Activated naive CD8-positive, alpha-beta T cell treated with anti-CD3 and anti-CD28 coated beads, Interleukin-2, amount 50 U/mL, for 24 hours (primary cell): ENCODE measurements around the gene C1GALT1C1L.
A peak's percentile ranks its signal among the peaks of the same experiment; 100 is the strongest.

Experiments
- ATAC-seq: fragments of 150-1000 bp; cut with Tn5 transposase; one replicate; pipeline ENCODE4 v1.10.0; 2021
- DNase-seq: peaks from one replicate; pipeline ENCODE4 v3.0.0; 2021
- H3K27ac Mint-ChIP-seq: one replicate; pipeline ENCODE4 v1.8.0; 2021; ENCODE audit warnings: mild to moderate bottlenecking, mixed read lengths
- H3K27me3 Mint-ChIP-seq: one replicate; pipeline ENCODE4 v1.8.0; 2021; ENCODE audit warnings: mixed read lengths
- H3K36me3 Mint-ChIP-seq: one replicate; pipeline ENCODE4 v1.8.0; 2021; ENCODE audit warnings: low read depth, mixed read lengths
- H3K4me1 Mint-ChIP-seq: one replicate; pipeline ENCODE4 v1.8.0; 2021; ENCODE audit warnings: mixed read lengths
- H3K4me3 Mint-ChIP-seq: one replicate; pipeline ENCODE4 v1.8.0; 2021; ENCODE audit warnings: mild to moderate bottlenecking, moderate library complexity, mixed read lengths
- H3K9me3 Mint-ChIP-seq: one replicate; pipeline ENCODE4 v1.8.0; 2021; ENCODE audit warnings: mixed read lengths

Gene C1GALT1C1L

GRCh38 chr2:43676322-43677050 lies at the start of gene C1GALT1C1L:
Gene C1GALT1C1L (minus strand): TSS chr2:43676429. CDS start chr2:43676322, 107 bp downstream.
- Mint-ChIP-seq H3K27me3 (peaks cover 25% of the 10 kb centered on the region), H3K4me3 (peak within 1 kb of the TSS; percentile 35), H3K9me3 (peaks cover 12% of the 10 kb centered on the region), H3K27ac (no peak within 1 kb of the TSS), H3K36me3 (peaks cover 3% of the 10 kb centered on the region), H3K4me1 (peaks cover 5% of the 10 kb centered on the region)
- ATAC-seq (peak; percentile 57), DNase-seq (peak; percentile 46)

GRCh38 chr2:43725711-43726246 lies 49.5 kb upstream of the C1GALT1C1L start:
- Mint-ChIP-seq H3K36me3 (no peaks in the 10 kb centered on the region), H3K4me3 (no peak overlapping the region), H3K27me3 (peaks cover 7% of the 10 kb centered on the region), H3K4me1 (peaks cover 3% of the 10 kb centered on the region), H3K9me3 (no peaks in the 10 kb centered on the region), H3K27ac (no peak overlapping the region)
- ATAC-seq = no peak
- no peak for DNase-seq

GRCh38 chr2:43724728-43725526 lies 48.7 kb upstream of the C1GALT1C1L start:
- ATAC-seq = no peak
- Mint-ChIP-seq H3K9me3 (no peaks in the 10 kb centered on the region), H3K36me3 (no peaks in the 10 kb centered on the region), H3K4me1 (peaks cover 3% of the 10 kb centered on the region), H3K27me3 (peaks cover 7% of the 10 kb centered on the region), H3K4me3 (no peak overlapping the region), H3K27ac (no peak overlapping the region)
- DNase-seq = no peak

GRCh38 chr2:43718530-43719124 lies 42.4 kb upstream of the C1GALT1C1L start:
- ATAC-seq = no peak
- Mint-ChIP-seq H3K4me3 (no peak overlapping the region), H3K4me1 (no peaks in the 10 kb centered on the region), H3K27ac (no peak overlapping the region), H3K9me3 (no peaks in the 10 kb centered on the region), H3K36me3 (no peaks in the 10 kb centered on the region), H3K27me3 (peaks cover 7% of the 10 kb centered on the region)
- DNase-seq = no peak

DNA sequence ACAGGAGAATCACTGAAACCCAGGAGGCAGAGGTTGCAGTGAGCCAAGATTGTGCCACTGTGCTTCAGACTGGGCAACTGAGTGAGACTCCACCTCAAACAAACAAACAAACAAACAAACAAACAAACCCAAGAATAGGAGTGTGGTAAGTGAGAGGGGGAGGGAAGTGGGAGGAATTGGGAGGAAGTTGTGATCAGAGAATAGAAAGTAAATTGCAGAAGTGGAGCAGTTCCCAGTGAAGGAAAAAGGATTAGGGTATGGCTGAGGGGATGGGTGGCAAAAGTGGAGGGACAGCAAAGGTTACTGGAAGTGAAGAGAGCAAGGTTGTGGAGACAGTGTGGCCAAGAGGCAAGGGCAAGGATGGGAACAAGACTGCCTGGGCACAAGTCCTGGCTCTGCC lies 41.1 kb upstream of the C1GALT1C1L start:
- Mint-ChIP-seq H3K36me3 (no peaks in the 10 kb centered on the region), H3K4me3 (no peak overlapping the region), H3K27ac (no peak overlapping the region), H3K9me3 (no peaks in the 10 kb centered on the region), H3K4me1 (no peaks in the 10 kb centered on the region), H3K27me3 (peaks cover 6% of the 10 kb centered on the region)
- DNase-seq = no peak
- no peak for ATAC-seq

GRCh38 chr2:43715300-43716098 lies 39.3 kb upstream of the C1GALT1C1L start:
- Mint-ChIP-seq H3K4me1 (no peaks in the 10 kb centered on the region), H3K4me3 (no peak overlapping the region), H3K27ac (no peak overlapping the region), H3K9me3 (no peaks in the 10 kb centered on the region), H3K36me3 (no peaks in the 10 kb centered on the region), H3K27me3 (peaks cover 6% of the 10 kb centered on the region)
- DNase-seq (no peak), ATAC-seq (no peak)

DNA sequence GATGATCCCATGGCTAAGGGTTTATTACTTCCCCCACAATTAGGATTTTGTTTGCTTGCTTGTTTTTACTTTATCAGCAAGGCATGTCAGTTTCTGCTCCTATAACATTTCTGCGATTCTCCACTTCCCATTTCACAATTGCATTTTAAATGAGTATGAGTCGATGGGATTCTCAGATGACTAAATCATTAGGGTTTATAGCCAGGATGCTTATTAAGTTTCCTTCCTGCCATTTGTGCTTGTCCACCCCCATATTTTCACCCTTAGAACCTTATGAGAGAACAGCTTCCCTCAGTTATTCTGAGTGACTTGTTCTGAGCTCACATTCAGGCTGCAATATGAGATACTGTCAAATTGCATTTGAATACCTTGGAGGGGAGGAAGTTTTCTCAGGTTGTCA lies 37.9 kb upstream of the C1GALT1C1L start:
- Mint-ChIP-seq H3K27ac (no peak overlapping the region), H3K4me1 (no peaks in the 10 kb centered on the region), H3K4me3 (no peak overlapping the region), H3K27me3 (peaks cover 8% of the 10 kb centered on the region), H3K36me3 (no peaks in the 10 kb centered on the region), H3K9me3 (no peaks in the 10 kb centered on the region)
- DNase-seq = no peak
- no peak for ATAC-seq

- no peak for ATAC-seq
- Mint-ChIP-seq H3K27me3 (peaks cover 5% of the 10 kb centered on the region), H3K27ac (no peak overlapping the region), H3K36me3 (no peaks in the 10 kb centered on the region), H3K4me1 (no peaks in the 10 kb centered on the region), H3K4me3 (no peak overlapping the region), H3K9me3 (no peaks in the 10 kb centered on the region)
- no peak for DNase-seq
These were observed 34.6 kb upstream of the C1GALT1C1L start for GRCh38 chr2:43710866-43711265.

DNA sequence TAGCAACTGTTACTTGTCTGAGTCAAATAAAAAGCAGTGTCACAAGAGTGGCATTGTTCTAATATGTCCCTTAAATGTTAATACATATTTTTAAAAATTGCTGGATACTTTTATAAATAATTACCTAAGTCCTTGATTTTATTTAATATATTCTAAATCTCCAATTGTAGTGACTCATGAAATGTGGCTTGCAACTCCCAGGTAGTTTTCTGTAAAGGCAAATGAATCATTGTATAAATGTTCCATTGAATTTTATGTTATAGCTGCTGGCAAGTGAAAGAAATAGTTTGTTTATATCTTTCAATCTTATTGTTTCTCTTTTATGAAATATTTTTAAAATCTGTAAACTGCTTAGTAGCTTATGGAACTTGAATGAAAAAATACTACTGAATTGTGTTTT lies 32.7 kb upstream of the C1GALT1C1L start:
- no peaks in the 10 kb centered on the region for H3K4me1 Mint-ChIP-seq
- DNase-seq = no peak
- H3K27ac Mint-ChIP-seq = no peak overlapping the region

DNA sequence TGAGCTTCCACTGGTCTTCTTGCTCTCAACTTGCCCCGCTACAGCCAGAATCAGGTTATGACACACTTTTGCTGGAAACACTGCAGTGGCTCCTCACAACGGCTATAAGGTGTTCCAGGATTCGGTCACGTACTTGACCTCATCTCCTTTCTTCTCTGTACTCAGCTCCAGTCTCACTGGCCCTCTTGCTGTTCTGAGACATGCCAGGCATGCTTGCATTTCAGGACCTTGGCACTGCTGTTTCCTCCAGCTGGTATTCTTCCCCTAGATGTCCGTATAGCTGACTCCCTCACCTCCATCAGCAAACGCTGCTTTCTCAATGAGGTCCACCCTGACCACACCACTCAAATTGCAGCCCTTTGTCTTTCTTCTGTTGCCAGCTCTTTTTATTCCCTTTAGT lies 31.9 kb upstream of the C1GALT1C1L start:
- H3K9me3 Mint-ChIP-seq = no peaks in the 10 kb centered on the region
- no peaks in the 10 kb centered on the region for H3K36me3 Mint-ChIP-seq
- no peaks in the 10 kb centered on the region for H3K4me1 Mint-ChIP-seq
- no peak for ATAC-seq
- no peak for DNase-seq
- peaks cover 5% of the 10 kb centered on the region for H3K27me3 Mint-ChIP-seq
- no peak overlapping the region for H3K4me3 Mint-ChIP-seq
- no peak overlapping the region for H3K27ac Mint-ChIP-seq

More for the DNA sequence above, 32.7 kb upstream of the C1GALT1C1L start:
- H3K4me3 Mint-ChIP-seq = no peak overlapping the region
- H3K9me3 Mint-ChIP-seq = no peaks in the 10 kb centered on the region
- no peaks in the 10 kb centered on the region for H3K36me3 Mint-ChIP-seq
- ATAC-seq = no peak
- peaks cover 5% of the 10 kb centered on the region for H3K27me3 Mint-ChIP-seq

GRCh38 chr2:43707255-43708015 lies 31.2 kb upstream of the C1GALT1C1L start:
- no peak for DNase-seq
- no peak for ATAC-seq
- Mint-ChIP-seq H3K4me3 (no peak overlapping the region), H3K27me3 (peaks cover 7% of the 10 kb centered on the region), H3K27ac (no peak overlapping the region), H3K4me1 (no peaks in the 10 kb centered on the region), H3K36me3 (peaks cover 2% of the 10 kb centered on the region), H3K9me3 (no peaks in the 10 kb centered on the region)

GRCh38 chr2:43701111-43701510 lies 24.9 kb upstream of the C1GALT1C1L start:
- Mint-ChIP-seq H3K36me3 (peaks cover 2% of the 10 kb centered on the region), H3K4me3 (no peak overlapping the region), H3K9me3 (no peaks in the 10 kb centered on the region), H3K27ac (no peak overlapping the region), H3K4me1 (no peaks in the 10 kb centered on the region), H3K27me3 (peaks cover 6% of the 10 kb centered on the region)
- ATAC-seq = no peak
- DNase-seq = no peak

- no peak for DNase-seq
- H3K27ac Mint-ChIP-seq = no peak overlapping the region
- no peaks in the 10 kb centered on the region for H3K4me1 Mint-ChIP-seq
- H3K27me3 Mint-ChIP-seq = peaks cover 6% of the 10 kb centered on the region
- H3K4me3 Mint-ChIP-seq = no peak overlapping the region
- ATAC-seq = no peak
- peaks cover 2% of the 10 kb centered on the region for H3K36me3 Mint-ChIP-seq
- H3K9me3 Mint-ChIP-seq = no peaks in the 10 kb centered on the region
These were observed 23.5 kb upstream of the C1GALT1C1L start for GRCh38 chr2:43699761-43700160.
